Forelimb muscle (tissue), 1 donor: ENCODE measurements around the gene PTGS1. TPM values are rescaled to one million over a fixed set of nuclear protein-coding genes. Genes with fewer than 3 reads are reported as not detected.
"Not testable (repeated sequence)": the region's sequence is repeated elsewhere in the genome, so short reads cannot be mapped to it uniquely, and the experiment has no call there.

Experiments used
- DNase-seq: peaks from one replicate; pipeline ENCODE4 v3.0.0-alpha.2; 2013; ENCODE audit warnings: low read depth
- polyA plus RNA-seq: library from polyadenylated mRNA; unstranded; fragments of 120-200 nt; gene quantifications from one replicate; pipeline ENCODE4 v1.2.1, GENCODE V29; 2013; ENCODE audit not compliant: insufficient read length

Gene PTGS1
- polyA plus RNA-seq, 1 donor: 4.5 TPM

DNA sequence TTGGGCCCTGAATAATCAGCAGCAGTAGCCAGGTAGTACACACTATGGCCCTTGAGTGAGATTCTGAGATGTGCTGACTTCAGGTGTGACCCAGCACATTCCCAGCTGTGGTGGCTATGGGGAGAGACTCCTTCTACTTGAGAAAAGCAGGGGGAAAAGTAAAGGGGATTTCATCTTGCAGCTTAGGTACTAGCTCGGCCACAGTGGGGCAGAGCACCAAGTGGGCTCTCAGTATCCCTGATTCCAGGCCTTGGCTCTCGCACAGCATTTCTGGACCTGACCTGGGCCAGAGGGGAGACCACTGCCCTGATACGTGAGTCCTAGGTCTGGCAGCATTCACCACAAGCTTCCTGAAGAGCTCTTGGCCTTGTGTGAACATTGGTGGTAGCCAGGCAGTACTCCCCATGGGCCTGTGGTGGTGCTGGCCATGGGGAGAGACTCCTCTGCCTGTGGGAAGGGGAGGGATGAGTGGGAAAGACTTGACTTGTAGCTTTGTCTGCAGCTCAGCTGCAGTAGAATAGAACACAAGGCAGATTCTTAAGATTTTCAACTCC is 27.6 kb downstream of the PTGS1 start:
- no peak for DNase-seq

DNA sequence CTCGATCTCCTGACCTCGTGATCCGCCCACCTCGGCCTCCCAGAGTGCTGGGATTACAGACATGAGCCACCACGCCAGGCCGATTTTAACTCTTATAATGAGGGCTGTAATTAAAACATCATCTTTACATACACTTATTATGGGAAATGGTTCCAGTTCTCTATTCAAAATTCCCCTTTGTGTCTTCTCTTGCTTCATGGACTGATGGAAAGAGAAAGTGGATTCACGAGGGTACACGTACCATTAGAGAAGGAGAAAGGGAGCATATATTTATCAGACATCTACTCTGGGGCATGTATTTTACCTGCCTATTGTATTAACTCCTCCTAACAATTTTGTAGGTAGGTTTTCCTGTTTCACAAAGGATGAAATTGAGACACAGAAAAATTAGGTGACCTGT is 31.1 kb downstream of the PTGS1 start:
- no peak for DNase-seq

DNA sequence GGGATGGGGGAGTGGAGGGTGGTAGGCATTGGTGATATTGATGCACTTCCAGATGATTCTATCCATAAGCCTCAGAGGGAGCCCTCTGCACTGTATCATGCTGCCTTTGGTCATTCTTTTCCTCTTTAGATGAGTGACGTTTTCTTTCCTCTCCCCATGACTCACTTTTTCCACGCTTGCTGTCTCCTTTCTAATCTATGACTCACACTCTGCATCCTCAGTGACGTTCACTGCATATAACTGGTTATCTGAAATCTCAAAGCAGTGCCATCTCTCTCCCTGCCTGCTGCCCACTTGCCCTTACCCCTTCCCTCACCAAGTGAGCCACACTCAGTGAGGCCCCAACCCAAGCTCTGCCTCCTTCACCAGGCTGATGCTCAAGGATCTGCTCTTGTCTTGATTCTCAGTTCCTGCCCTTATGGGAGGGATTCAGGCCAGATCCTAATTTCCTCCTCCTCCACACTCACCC is 31.6 kb downstream of the PTGS1 start:
- no peak for DNase-seq

GRCh38 chr9:122402874-122403273 is 32.0 kb downstream of the PTGS1 start:
- DNase-seq: no peak

- no peak for DNase-seq
Measured at GRCh38 chr9:122403381-122404000, 32.7 kb downstream of the PTGS1 start.

GRCh38 chr9:122405304-122406069 is 34.7 kb downstream of the PTGS1 start:
- not testable (repeated sequence) for DNase-seq

- no peak for DNase-seq
Measured at GRCh38 chr9:122406070-122406890, 35.5 kb downstream of the PTGS1 start.

GRCh38 chr9:122414108-122414507 is 43.3 kb downstream of the PTGS1 start:
- DNase-seq: not testable (repeated sequence)

GRCh38 chr9:122418016-122418415 is 47.2 kb downstream of the PTGS1 start:
- DNase-seq: no peak

DNA sequence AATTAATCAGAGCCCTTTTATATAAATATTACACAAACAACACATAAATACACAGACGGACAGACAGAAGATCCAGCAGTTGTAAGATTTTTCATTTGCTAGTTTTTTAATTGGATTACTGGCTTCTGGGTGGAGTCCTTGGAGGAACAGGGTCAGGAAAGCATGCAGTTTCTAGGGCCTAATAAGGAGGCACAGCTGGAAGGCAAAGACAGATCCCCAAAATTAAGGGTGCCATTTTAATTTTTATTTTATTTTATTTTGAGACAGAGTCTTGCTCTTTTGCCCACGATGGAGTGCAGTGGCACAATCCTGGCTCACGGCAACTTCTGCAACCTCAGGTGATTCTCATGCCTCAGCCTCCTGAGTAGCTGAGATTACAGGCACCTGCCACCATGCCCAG is 49.5 kb downstream of the PTGS1 start:
- no peak for DNase-seq

GRCh38 chr9:122425087-122425486 is 54.3 kb downstream of the PTGS1 start:
- no peak for DNase-seq

- no peak for DNase-seq
Measured at GRCh38 chr9:122426723-122427122, 55.9 kb downstream of the PTGS1 start.

- no peak for DNase-seq
Measured at GRCh38 chr9:122442568-122442967, 71.7 kb downstream of the PTGS1 start.

- DNase-seq: no peak
Measured at GRCh38 chr9:122444041-122444733, 73.4 kb downstream of the PTGS1 start.

Other genes starting within 250 kb of the PTGS1 start
- 57.4 TPM for gene NDUFA8, start 211.2 kb upstream of the PTGS1 start, polyA plus RNA-seq
- gene MORN5, start 211.1 kb upstream of the PTGS1 start, polyA plus RNA-seq: not detected
- 5.1 TPM for gene LHX6, start 142.1 kb upstream of the PTGS1 start, polyA plus RNA-seq
- 29.9 TPM for gene RBM18, start 106.2 kb upstream of the PTGS1 start, polyA plus RNA-seq
- gene MRRF, start 106.1 kb upstream of the PTGS1 start, polyA plus RNA-seq: 29.1 TPM
- gene OR1J1, start 106.9 kb downstream of the PTGS1 start, polyA plus RNA-seq: not detected
- not detected for gene OR1J2, start 139.8 kb downstream of the PTGS1 start, polyA plus RNA-seq
- not detected for gene OR1J4, start 148.1 kb downstream of the PTGS1 start, polyA plus RNA-seq
- gene OR1N1, start 156.3 kb downstream of the PTGS1 start, polyA plus RNA-seq: not detected
- gene OR1N2, start 182.1 kb downstream of the PTGS1 start, polyA plus RNA-seq: not detected
- 0.15 TPM for gene OR1L8, start 212.4 kb downstream of the PTGS1 start, polyA plus RNA-seq
- not detected for gene OR1Q1, start 243.7 kb downstream of the PTGS1 start, polyA plus RNA-seq